HG03439 (cell line): Measurements from ENCODE around the gene PSORS1C1.
"Not testable (repeated sequence)": the region's sequence is repeated elsewhere in the genome, so short reads cannot be mapped to it uniquely, and the experiment has no call there.

Experiments
- ATAC-seq: cut with Tn5 transposase; IDR thresholded peaks from one replicate; pipeline ENCODE4 v1.9.1; 2021; ENCODE audit warnings: mild to moderate bottlenecking, moderate library complexity; ENCODE audit not compliant: unreplicated experiment

The PSORS1C1 gene

GRCh38 chr6:31157513-31158139, 43.0 kb downstream of the PSORS1C1 start, which contains the start of gene CCHCR1:
Gene CCHCR1, minus strand, starts transcription at chr6:31157802. Its CDS starts 202 bp downstream, at chr6:31157600.
- ATAC-seq: no peak

- ATAC-seq: peak; percentile 78
Measured at GRCh38 chr6:31158140-31158862, 43.7 kb downstream of the PSORS1C1 start, which contains the start of gene TCF19. Gene TCF19, plus strand, starts transcription at chr6:31158589. Its CDS starts 881 bp downstream, at chr6:31159470.

- peak; percentile 6 for ATAC-seq
Measured at GRCh38 chr6:31158863-31159855, 44.6 kb downstream of the PSORS1C1 start.

- ATAC-seq: no peak
Measured at GRCh38 chr6:31161216-31162126, 46.9 kb downstream of the PSORS1C1 start.

- ATAC-seq: no peak
Measured at GRCh38 chr6:31162463-31163165, 48.0 kb downstream of the PSORS1C1 start.

GRCh38 chr6:31163922-31164321, 49.3 kb downstream of the PSORS1C1 start:
- ATAC-seq: no peak

- ATAC-seq: not testable (repeated sequence)
Measured at GRCh38 chr6:31164475-31165063, 50.0 kb downstream of the PSORS1C1 start.

- peak; percentile 65 for ATAC-seq
Measured at GRCh38 chr6:31165064-31165832, 50.6 kb downstream of the PSORS1C1 start.

GRCh38 chr6:31165986-31166385, 51.4 kb downstream of the PSORS1C1 start:
- no peak for ATAC-seq

GRCh38 chr6:31168606-31169005, 54.0 kb downstream of the PSORS1C1 start:
- no peak for ATAC-seq

- ATAC-seq: no peak
Measured at GRCh38 chr6:31169123-31169857, 54.7 kb downstream of the PSORS1C1 start.

- ATAC-seq: not testable (repeated sequence)
Measured at GRCh38 chr6:31169858-31170599, 55.4 kb downstream of the PSORS1C1 start.

GRCh38 chr6:31170600-31170881, 55.9 kb downstream of the PSORS1C1 start, which contains the start of gene POU5F1:
Gene POU5F1, minus strand, starts transcription at chr6:31170682. Its CDS starts 62 bp downstream, at chr6:31170620.
- ATAC-seq: no peak

- ATAC-seq: no peak
Measured at GRCh38 chr6:31170987-31171671, 56.5 kb downstream of the PSORS1C1 start.

GRCh38 chr6:31171931-31172905, 57.6 kb downstream of the PSORS1C1 start:
- no peak for ATAC-seq
